HG02885 (cell line): ENCODE measurements around the gene LHPP.
A peak's percentile ranks its signal among the peaks of the same experiment; 100 is the strongest.

Experiments
- ATAC-seq: cut with Tn5 transposase; IDR thresholded peaks from one replicate; pipeline ENCODE4 v1.9.1; 2021; ENCODE audit warnings: mild to moderate bottlenecking; ENCODE audit not compliant: unreplicated experiment, poor library complexity

The LHPP gene

DNA sequence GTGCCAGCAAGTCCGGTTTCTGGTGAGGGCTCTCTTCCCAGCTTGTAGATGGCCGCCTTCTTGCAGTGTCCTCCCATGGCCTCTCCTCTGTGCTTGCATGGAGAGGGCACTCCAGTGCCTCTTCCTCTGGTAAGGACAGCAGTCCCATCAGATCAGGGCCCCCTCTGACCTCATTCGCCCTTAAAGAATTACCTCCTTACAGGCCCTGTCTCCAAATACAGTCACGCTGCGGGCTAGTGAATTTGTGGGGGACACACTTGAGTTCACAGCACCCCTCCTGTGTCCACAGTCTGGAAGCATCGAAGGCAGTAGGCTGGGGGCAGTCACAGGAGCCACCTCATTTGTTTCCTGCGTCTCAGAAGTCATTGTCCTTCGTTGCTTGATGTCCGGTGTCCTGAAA, 54.6 kb downstream of the LHPP start:
- ATAC-seq, result no peak

DNA sequence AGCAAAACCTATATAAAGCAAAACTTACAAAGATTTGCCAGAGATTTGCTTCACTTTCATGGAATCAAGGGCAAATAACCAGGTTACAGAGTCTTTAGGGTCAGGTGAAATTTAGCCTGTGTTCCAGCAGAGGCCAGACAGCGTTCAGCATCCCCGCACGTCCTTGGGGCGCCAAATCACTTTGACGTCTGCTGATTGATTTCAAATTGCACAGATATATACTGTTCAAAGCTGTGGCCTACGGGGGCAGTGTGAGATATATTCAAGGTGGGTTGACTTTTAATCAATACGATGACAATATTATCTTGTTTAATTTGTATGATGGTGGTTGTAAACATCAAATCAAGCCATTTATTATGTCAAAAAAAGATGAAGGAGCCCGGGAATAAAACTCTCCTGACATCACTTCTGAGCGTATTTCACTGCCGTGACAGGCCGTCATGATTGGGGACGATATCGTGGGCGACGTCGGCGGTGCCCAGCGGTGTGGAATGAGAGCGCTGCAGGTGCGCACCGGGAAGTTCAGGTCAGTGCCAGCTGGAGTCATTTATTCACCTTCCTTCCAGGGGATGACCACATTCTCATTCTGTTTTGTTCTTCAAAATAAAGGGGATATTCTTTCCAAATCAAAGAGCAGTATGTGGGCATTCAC, 55.2 kb downstream of the LHPP start:
- ATAC-seq, result no peak

DNA sequence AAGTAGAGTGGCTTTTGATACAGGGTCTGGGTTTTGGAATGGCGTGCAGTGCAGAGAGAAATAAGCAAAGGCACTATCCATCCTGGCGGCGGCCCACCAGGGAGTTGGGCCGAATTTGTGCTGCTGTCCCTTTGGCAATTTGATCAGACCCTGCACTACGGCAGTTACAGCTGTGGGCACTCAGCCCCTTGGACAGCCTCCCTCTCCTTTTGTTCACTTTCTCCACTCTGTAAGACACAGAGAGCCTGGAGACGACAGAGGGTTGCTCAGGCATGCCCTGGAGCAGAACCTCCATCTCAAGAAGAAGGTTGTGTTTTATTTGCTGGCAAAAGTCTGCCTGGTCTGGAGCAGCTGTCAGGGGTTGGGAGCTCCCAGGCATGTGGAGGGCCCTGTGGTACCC, 55.8 kb downstream of the LHPP start:
- no peak for ATAC-seq

DNA sequence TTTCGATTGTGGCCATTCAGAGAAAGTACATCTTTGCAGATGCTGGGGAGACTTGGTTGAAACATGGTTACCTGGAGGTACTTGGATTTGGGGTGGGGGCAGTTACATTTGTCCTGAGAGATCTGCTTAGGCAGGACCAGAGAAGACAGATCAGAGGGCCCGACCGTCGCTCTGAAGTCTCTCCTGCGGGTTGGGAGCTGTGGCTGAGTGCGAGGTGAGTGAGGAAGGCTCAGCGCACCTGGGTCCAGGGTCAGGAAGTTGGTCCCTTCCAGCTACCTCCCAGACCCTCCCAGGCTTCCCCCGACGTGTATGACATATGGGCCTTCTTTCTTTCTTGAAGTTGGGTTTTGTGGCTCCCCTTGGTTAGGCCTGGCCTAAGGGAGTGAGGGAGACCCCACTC, 56.3 kb downstream of the LHPP start:
- ATAC-seq, result no peak

DNA sequence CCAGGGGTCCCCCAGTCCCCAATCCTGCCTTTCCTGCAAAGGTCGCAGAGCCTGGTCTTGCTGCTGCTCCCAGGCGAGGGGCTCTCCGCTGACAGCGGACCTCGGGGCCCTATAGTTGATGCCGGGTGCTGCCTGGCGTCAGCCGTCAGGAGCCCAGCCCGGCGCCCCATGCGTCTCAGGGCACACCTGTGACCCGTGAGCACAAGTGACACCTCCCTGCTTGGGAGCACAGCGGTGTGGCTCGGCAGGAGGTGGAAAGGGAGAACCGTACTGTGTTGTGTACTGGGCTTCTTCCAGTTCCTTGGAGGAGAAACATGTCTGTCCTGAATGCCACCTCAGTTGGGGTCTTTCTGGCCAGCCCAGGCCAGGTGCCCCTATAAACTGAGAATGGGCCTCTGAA, 56.7 kb downstream of the LHPP start:
- ATAC-seq, result no peak

DNA sequence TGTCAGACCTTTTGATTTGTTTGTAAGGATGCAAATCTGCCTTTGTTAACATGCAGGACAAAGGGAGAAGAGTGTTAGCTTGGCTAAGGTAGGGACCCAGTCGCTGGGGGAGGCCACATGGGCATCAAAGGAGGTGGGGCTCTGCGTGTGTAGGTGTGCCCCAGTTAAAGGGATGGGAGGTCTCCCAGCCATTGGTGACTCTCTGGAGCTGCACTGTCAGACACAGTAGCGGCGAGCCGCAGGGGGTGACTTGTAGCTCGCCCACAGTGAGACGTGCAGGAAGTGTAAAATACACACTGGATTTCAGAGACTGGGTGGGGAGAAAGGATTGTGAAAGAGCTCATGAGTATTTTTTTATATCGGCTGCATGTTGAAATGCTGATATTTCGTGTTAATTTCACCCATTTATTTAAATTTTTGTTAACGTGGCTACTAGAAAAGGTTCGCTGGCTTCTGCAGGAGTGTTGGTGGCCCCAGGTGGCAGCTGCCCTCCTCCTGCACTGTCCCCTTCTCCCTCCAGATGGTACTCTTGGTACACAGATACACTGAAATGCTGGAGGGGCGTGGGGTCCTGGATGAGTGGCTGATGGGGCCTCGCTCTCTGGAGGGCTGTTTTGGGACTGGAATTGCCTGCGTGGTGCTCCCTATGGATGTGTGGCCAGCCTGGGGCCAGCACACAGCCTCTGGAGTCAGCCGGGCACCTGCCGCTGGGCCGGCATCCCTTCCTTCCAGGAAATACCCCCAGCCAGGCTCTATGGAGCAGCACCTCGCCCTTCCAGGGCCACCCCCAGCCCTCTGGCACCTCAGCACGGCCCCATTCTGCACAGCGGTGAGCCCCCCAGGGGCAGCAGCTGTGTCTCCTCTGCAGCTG, 59.2 kb downstream of the LHPP start:
- no peak for ATAC-seq

DNA sequence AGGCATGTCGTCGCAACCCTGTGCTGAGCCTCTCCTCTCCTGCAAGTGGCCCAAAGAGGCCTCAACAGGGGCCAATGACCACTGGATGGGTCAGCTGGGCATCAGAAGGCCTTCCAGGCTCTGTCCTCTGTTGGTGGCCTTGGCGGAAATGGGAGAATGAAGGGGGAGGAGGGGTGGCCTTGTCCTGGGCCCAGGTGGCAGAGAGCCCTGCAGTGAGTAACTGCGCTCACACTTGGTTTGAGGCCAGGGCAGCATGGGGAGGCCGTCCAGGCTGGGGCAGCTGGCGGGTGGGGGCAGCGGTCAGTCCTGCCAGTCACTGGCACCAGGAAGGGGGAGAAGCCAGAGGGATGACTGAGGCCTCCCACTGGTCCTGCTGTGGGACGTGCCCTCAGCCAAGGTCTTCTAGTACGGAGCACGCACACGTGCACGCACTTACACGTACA, 59.8 kb downstream of the LHPP start:
- no peak for ATAC-seq

DNA sequence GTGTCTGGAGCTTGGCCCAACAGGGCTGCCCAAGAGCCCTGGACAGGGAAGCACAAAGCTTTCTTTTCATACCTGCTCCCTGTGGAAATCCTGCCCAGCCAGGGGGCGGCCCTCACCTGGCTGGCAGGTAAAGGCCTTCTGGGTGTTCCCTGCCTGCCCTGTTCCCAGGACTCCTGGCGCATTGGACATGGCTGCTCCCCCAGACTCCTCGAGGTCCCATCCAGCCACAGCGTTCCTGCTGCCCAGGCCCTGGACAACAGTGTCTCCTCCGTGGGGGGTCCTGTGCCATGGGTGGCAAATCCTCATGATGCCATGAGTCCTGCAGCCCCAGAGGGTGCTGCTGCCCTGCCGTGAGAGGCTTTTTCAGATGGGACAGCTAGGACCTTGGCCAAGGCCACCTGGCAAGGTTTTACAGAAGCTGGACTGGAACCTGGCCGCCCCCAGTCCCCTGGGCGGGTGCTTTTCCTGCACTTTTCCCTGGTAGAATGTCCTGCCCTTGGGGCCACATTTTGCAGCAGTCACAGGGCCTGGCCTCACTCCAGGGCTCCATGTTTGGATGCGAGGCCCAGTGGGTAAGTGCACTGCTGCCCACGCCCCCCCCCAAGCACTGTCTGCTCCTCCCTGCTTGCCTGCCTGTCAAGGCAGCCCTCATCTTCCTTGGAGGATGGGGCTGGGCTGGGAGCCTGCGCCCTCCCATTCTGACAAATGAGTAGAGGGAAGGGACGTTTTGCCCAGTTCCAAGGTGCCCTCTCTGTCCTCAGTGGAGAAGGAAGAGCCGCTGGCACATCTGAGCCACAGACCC, 60.7 kb downstream of the LHPP start:
- ATAC-seq, result no peak

DNA sequence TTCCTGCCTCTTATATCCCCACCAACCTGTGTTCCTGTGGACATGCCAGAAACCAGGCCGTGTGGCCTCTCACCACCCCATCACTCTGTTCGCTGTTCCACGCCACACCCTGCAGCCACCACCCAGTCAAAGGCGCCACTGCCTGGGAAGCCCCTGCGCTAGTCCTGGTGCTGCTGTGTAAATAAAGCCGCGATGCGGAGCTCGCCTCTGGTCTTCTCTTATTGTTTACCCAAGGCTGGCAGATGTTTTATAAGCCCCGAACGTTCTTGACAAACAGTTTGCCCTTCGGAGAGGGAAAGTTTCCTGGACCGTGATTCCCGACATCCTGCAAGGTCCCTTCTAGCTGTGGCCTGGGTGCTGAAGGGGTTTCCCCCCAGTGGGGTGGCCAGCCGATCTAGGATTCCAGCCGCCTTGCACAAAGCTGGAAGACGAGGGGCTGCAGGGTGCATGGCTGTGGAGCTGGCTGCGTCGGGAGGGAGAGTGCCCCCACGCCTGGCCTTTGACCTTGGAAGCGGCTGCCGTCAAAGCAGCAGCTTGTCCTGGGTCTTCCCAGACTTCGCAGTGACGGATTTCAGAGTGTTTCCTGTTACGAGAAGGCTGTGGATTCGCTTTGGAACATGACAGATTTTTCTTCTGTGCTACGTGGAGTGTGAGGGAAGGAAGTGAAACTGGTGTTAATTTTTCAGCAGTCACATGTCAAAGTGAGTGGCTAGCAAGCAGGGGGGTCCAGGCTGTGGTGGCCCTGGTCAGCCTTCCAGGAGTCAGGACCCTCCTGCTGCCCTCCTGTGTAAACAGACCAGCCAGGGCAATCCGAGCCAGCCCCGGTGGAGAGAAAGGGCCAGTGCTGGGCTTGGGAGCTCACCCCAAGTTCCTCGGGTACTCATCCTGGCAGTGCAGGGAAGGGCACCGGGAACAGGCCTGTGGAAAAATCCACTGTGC, 61.6 kb downstream of the LHPP start:
- no peak for ATAC-seq

DNA sequence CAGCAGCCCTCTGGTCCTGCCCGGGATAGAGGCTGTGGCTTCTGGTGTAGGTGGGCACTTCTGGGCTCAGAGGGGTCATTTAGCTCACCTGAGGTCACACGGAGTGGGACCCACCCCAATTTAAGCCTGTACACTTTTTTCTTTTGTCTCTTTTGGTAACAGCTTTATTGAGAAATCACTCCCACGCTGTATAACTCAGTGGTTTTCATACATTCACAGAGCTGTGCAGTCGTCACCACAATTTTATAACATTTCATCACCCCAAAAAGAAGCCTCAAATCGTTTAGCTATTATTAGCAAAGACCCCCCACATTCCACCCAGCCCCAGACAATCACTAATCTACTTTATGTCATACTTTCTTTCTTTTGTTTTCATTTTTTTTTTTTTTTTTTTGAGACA, 62.3 kb downstream of the LHPP start:
- no peak for ATAC-seq

DNA sequence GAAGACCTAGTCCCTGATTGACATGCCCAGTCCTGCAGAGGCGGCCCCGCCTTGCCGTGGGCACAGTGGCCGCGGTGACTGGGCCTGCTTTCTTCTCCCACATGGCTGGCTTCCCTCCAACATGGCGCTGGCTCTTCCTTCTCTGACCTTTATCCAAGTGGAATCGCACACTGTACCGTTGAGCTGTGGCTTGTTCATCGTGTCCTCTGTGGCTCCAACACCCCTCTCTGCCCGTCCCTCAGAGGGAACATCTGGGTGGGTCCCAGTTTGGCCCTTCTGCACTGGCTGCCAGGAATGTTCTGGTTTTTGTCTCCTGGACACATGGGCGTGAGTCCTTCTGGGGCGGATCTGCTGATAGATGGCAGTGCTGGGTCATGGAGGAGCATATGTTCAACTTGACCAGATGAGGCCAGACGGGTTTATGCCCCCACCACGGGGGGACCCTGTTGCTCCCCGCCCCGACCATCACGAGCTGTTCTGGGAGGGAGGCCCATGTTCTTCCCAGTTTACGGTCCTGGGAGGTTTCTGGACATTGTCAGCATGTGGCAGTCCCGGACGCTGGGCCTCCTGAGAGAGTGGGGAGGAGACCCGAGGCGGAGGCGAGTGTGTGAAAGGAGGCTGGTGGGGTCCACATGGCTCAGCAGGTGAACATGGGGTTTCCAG, 63.5 kb downstream of the LHPP start:
- no peak for ATAC-seq

DNA sequence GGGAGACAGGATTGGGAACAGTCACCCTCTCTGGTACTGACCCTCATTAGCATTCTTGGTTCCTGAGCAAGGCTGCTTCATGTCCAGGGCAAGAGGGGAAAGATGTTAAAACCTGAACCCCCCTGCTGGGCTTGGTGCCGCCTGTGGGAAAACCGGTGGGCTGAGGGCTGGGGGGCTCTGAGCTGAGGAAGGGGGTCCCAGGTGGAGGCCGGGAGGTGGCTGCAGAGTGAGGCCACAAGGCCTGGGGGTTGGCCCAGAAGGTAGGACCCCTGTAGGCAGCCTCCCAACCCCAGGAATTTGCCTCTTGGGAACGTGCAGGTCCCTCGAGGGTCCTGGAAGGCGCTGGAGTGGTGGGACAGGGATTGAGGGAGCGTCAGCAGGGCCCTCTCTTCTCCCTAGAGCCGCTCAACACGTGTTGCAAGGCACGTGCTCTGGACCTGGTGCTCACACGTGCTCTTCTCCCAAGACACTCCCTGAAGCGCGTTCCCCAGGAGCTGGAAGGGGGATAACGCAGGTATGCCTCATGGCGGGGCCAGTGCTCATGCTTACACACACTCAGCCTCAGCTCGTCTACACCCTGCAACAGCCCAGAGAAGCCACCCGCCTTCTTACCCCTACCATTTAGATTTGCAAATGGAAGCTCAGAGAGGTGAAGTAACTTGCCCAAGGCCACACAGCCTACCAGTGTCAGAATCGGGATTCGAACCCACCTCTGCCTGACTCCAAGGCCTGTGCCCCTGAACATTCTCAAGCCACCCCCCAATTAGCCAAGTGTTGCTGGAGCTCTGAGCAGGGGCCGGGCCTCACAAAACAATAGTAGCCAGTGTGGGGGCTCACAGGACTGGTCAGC, 64.4 kb downstream of the LHPP start:
- ATAC-seq, result no peak

DNA sequence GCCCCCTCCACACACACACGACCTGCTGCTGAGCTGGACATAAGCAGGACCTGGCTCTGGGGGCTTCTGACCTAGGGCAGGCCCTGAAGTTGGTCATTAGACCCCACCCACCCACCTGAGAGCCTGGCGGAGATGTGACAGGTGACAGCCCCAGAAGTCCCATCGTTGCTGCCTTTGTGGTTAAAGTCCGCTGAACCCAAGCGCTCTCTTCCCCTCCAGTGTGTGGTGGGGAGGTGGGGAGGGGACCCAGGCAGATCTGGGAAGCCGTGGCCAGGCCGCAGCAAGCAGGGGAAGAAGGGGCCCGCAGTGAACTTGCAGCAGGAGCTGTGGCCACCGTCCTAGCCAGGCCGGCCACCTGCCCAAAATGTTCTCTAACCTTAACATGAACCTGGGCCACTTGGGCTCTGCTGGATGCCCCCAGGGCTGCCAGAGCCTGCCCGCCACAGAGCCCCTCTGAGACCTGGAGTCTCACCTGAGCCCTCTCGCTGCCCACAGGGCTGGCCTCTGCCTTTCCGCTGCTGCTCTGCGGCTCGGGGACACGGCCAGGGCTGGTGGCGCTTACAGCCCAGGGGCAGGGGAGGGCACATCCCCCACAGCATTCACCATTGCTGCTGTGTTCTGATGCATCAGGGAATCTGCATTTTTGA, 65.1 kb downstream of the LHPP start:
- ATAC-seq, result no peak

DNA sequence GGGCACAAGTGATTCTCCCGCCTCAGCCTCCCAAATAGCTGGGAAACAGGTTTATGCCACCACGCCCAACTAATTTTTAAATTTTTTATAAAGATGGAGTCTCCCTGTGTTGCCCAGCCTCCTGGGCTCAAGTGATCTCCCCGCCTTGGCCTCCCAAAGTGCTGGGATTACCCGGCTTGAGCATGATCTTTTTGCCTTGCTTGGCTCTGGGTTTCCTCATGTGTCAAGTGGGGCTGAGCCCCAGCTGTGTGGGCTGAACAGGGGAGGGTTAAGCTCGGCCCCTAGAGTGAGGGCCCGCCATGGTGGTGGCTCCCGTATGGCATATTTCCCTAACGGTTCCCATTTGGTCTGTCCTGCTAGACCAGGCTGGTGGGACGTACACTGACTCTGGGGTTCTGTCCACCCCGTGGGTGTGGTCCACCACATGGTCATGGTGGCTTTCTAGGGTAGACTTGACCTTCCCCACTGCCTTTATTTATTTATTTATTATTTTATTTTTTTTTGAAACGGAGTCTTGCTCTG, 66.3 kb downstream of the LHPP start:
- ATAC-seq, result no peak

DNA sequence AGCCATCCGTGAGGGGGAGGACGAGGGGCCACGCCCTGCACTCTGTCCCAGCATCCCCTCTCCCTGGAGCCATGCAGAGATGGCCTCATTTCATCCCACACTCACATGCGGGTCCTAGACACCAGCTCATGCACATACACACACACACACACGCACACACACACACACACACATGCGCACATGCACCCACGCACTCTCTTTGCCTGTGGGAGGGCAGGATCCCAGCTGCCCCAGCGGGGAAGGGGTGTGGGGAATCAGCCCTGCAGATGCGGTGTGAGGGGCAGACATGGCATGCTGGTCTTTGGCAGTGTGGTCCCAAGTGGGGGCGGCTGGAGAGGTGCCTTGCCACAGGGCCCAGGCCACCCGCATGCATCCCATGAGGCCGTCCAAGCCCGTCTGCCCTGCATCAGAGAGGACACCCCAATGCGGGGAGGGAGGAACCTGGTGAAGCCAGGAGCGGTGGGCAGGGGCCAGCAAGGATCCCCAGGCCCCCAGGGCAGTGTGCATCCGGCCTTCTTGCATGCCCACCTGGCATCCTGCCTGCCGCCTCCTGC, 68.1 kb downstream of the LHPP start:
- ATAC-seq, result peak; percentile 27

DNA sequence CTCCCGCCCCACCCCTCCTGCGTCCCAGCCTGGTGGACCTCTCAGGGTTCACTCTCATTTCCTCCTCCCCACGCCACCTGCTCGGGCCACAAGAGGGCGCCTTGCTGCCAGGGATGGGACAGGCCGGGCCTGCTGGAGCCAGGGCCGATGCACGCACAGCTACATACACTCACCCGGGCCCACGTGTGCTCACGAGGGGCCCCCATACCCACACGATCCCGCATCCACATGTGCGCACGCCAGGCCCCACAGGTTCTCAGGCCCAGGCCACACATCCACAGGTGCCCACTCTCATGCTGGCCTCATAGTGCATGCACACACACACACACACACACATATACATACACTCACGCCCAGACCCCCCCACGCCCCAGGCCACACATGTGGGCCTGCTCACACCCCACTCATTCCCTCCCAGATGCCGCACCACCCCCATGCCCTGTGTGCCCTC, 68.6 kb downstream of the LHPP start:
- ATAC-seq, result peak; percentile 90

DNA sequence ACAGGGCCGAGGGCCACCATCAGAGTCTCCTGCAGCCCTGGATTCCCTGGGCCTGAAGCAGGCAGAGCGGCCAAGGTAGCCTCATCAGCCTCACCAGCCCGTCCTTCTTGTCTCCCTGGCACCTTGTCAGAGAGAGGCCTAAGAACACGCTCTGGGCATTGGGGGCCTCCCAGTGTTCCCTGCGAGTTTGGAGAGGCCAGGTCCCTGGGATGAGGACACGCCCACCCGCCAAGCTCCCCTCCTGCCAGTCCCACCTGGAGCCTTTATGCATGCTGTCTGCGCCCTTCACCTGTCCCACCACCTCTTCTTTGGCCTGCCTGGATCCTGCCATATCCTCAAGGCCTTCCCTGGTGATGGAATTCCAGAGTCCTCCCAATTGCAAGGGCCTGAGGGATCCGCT, 69.2 kb downstream of the LHPP start:
- ATAC-seq, result no peak
